ENCODE data around the gene B3GNT8.
"Not testable (repeated sequence)": the region's sequence is repeated elsewhere in the genome, so short reads cannot be mapped to it uniquely, and the experiment has no call there.

B3GNT8 gene

DNA sequence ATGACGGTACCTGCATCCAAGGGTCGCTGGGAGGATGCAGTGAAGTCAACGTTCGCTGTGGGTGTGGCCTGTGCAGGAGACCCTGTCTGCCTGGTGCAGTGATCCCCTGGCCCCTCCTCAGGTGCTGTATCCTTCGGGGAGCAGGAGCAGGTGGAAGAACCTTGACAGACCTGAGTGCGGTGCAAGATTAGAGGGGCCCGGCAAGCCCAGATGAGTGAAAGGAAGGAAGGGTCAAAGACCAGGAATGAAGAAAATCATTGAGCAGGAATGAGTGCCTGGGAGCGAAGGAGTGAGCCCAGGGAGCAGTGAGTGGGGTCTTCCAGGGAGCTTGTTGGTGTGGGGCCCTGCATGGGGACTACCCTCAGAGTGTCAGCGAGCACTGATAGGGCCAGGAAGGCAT, 12.7 kb downstream of the B3GNT8 start:
- no peak for DNase-seq

DNA sequence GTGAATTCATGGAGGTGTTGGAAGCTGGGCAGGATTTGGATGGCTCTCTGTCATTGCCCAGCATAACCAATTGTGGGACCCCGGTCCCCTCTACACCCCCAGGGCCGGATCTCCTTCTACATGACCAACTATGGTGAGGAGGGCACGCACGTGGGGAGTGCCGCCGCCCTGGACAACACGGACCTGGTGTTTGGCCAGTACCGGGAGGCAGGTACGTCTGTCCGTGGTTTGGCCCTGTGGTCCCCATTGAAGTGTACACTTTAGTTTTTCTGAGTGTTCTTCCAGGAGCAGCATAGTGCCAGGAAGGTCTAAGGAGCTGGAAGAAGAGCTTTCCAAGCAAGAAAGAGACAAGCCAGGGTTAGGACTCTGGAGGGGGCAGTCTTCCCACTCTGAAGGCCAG, 13.2 kb downstream of the B3GNT8 start:
- DNase-seq = no peak

DNA sequence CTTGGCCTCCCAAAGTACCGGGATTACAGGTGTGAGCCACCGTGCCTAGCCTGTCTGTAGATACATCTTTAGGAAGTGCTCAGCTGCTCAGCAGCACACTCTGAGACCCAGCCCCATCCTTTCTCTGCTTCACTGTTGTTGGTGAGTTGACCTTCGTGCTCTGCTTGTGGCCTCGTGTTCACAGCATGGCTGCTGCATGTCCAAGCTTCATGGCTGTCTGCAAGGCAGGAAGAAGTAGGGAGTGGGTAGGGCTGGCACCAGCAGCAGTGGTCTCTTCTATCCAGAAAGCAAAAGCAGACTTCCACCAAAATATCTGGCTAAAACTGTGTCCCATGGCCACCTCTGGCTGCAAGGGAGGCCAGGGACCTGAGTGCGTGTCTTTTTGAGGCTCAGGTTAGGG, 14.2 kb downstream of the B3GNT8 start:
- DNase-seq = no peak

DNA sequence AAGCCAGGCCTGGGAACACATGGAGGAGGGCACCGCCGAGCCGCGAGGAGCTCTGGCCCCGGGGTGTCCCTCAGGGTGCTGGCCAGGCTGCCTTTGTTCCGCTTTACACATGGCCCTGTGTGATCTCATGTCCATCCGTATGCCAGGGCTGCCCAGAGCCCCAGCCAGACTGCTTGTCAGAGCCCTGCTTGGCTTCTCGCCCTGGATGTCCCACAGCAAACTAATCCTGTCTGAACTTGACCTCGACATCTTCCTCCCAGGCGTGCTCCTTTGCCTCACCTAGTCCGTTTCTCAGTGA, 15.3 kb downstream of the B3GNT8 start:
- no peak for DNase-seq

DNA sequence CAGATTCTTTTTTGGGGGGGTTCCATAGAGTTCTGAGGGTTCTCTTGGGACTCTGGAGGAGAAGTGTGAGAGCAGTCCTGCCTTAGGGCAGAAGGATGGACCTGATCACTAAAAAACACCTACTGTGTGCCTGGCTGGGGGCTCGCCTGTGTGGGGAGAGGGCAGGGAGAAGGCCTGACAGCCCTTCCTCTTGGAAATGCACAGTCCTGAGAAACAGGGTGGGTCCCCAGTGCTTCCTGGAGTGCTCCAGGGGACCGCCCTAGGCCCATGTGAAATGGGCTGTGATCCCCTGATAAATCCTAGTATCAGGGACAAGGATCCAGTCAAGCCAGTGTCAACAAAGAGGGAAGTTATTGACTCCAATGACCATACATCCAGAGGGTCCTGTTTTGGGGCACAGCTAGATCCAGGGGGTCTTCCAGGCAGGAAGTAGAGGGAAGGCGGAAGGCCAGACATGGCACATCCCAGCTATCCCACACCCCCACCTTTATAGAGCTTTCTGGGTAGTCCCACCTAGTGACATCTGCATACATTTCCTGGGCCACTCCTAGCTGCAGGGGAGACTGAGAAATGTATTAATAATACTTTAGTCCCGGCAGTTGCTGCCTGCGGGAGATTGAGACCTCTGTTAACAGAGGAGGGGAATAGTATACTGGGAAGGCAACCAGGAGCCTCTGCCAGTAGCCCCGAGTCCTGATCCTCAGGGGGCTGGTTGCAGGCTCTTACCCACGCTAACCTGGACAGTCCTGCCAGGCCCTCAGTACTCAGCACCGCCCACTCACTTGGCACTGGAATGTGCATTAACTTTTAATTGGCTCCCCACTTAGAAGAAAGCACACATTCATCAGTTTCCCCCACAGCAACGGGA, 15.8 kb downstream of the B3GNT8 start:
- DNase-seq = no peak

DNA sequence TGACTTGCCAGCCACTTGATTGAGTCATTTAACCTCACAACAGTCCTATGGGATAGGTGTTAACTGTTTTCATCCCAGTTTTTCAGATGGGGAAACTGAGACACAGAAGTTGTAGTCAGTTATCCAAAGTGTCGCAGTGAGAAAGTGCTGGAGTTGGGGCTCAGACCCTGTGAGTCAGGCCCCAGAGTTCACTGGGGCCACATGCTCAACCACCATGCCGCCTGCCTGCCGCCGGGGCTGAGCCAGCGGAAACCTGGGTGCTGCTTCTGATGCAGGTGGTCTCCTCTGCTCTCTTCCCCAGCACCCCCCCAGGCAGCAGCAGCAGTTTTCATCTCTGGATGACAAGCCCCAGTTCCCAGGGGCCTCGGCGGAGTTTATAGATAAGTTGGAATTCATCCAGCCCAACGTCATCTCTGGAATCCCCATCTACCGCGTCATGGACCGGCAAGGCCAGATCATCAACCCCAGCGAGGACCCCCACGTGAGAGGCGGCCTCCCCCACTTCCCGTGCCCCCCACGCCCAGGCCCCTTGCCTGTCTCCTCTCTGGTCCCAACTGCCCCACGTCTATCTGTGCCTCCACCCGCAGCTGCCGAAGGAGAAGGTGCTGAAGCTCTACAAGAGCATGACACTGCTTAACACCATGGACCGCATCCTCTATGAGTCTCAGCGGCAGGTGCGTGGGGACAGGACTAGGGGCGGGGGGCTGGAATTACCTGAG, 16.7 kb downstream of the B3GNT8 start:
- no peak for DNase-seq

DNA sequence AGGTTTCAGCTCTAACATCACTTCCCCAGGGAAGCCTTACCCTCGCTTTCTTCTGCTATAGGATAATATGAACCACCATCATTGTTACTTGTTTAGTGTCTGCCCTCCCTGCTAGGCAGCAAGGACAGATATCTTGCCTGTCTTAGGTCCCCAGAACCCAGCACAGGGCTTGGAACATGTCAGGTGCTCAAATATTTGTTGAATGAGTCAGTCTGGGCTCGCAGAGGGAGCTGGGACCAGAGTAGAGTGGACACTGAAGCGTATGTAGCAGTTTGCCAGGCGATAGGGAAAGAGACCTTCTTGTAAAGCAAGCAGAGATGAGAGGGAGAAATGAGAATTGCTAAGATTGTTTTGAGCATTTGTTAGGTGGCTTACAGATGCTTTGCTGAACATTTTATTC, 17.9 kb downstream of the B3GNT8 start:
- DNase-seq = peak in 1 of 3 experiments; percentile 6

DNA sequence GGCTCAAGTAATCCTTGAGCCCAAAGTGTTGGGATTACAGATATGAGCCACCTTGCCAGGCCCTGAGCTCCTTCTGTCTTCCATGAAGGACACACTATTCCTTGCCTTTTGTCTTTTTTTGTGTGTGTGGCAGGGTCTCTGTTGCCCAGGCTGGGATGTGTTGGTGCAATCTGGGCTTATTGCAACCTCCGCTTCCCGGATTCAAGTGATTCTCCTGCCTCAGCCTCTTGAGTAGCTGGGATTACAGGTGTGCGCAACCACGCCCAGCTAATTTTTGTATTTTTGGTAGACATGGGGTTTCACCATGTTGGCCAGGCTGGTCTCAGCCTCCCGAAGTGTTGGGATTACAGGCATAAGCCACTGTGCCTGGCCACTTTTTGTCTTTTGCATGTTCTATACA, 18.3 kb downstream of the B3GNT8 start:
- DNase-seq = not testable (repeated sequence)

DNA sequence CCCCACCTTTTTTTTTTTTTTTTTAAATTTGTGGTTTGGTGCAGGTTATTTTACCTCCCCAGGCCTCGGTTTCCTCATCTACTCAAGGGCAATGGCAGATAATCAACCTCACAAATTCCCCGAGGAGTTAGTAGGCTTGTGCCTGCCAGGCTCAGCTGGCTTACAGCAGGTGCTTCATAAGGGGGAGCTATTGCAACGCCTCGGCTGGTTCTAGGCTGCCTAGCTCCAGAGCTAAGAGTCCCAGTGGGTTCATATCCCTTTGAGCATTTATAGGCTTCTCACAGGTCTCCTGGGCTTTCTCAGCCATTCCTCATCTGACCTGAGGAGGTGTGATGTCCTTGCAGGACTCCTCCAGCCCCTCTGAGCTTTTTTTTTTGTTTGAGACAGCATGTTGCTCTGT, 18.9 kb downstream of the B3GNT8 start:
- DNase-seq = no peak

DNA sequence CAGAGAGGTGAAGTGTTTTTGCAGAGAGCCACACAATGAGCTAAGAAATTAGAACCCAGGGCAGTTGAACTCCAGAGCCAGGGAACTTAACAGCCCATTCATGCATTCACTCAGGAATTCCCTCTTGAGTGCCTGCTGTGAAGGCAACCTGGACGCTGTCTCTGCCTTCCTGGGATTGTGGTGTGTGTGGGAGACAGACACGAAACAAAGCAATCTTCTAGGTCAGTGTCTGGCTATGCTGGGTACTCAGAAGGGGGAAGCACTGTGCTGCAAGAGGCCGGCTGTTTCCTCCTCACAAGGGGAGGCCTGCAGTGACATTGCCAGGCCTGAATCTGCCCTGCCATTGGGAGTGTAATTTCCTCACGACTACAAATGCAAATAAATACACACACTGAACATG, 19.9 kb downstream of the B3GNT8 start:
- DNase-seq = peak in 1 of 3 experiments; percentile 56

DNA sequence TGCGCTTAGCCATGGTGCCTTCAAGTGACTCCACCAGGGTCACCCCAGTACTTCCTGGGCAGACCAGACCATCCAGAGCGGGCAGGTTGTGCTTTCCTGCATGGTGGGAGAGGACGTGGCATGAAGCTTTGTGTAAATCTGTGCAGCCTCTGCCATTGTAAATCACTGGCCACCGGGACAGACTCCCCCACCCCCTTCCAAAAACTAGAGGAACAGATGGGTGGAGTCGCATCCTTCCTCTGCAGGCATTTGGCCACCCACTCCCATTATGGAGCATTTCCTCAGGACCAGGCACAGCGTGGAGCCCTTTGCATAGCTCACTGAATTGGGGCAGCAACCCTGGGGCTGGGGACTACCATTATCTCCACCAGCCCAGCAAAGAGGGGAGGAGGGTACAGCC, 21.4 kb downstream of the B3GNT8 start:
- DNase-seq = no peak

DNA sequence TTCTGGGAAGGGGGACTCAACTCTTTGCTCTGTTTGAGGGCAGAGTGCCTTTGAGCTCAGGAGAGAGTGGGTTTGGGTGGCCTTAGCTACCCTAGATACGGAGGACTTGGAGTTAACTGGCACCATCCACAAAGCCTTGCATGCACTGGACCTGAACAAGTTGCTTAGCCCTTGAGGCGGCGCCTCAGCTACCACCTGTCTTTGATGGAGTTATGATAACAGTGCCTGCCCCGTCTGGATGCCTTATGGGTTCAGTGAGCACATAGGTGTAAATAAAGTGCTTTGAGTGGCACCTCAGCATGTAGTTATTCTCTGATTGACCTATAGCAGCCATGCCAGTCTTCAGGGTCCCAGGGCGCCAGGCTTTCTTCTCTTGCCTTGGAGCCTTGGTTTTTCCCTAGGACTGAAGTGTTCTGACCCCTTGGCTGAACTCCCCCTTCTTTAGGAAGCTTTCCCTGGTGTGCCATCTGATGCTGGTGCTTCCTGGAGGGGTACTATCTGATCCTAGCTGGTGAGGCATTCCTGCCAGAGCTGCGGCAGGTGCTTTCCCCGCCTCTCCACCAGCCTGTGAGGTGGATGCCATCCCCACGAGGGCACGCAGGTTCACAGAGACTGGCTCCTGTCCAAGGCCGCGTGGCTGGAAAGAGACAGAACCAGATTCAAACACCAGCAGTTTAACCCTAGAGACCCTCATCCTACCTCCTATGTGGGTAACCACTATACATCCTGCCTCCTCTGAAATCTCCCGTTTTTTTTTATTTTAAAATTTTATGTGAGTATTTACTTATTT, 23.8 kb downstream of the B3GNT8 start:
- peak in 1 of 3 experiments; percentile 32 for DNase-seq

DNA sequence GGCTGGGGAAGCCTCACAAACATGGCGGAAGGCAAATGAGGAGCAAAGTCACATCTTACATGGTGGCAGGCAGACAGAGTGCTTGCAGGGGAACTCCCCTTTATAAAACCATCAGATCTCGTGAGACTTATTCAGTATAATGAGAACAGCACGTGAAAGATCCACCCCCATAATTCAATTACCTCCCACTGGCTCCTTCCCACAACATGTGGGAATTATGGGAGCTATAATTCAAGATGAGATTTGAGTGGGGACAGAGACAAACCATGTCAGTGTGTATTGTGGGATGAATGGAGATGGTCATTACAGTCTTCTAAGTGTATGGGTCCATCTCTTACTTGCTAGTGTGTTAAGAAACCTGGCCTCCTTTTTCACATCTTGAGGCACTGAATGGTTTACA, 25.2 kb downstream of the B3GNT8 start:
- DNase-seq = no peak

DNA sequence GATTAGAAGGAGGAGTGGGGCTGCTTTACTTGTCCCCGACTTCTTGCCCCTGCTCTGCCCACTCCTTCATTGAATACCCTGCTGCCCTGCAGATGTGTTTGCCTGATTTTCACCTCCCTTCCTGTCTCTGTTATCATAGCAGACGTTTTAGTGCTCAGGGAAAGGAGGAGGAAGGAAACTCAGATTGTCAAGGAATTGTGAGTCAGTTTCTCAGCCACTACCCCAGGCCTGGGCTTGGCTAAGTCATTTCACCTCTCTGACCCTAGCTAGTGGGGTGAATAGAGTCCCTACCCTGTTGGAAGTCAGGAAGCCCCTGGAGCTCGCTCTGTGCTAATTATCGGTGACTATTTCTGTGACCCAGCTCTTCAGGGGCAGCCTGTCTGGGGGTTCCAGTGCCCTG, 25.7 kb downstream of the B3GNT8 start:
- no peak for DNase-seq

DNA sequence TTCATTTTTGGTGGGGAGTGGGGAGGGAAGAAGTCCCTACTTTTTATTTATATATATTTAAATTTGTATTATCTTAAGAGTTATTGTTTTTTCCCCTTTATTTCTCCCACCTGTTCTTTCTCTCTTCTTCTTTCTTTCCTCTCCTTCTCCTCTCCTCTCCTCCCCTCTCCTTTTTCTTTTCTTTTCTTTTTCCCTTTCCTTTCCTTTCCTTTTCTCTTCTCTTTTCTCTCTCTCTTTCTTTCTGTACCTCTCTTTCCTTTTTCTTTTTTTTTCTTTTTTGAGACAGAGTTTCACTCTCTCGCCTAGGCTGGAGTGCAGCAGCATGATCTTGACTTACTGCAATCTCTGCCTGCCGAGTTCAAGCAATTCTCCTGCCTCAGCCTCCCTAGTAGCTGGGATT, 27.6 kb downstream of the B3GNT8 start:
- DNase-seq = no peak

DNA sequence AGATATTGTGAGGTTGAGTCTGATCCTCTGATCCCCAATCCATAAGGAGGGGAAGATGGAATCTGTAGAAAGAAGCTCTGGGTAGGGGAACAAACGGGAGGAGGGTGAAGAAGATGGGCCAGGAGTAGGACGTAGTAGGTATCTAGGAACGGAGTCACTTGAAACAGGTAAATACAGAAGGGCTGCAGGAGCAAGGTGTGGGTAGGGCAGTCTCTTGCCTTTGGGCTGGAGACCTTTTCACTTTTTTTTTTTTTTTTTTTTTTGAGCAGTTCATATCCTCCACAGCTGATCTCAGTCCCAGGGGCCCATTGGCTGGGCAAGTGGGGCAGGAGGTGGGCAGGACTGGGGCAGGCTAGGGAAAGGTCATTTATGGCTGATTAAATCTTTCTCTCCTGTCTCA, 28.1 kb downstream of the B3GNT8 start:
- no peak for DNase-seq

DNA sequence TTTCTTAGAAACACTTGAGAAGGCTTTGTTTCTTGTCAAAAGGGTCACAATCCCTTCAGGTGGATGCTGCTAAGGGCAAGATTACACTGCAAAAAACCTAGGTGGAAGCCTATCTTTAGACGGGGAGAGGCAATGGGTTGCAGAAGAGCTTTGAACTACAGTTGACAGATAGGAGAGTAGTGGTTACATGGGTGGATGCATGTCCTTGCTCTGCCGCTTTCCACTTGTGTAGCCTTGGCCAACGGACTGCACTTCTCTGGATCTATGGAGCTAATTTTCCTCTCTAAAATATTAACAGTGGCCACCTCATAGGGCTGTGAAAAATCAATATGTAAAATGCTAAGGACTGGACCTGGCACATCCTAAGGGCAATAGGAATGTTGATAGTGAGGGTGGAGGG, 28.6 kb downstream of the B3GNT8 start:
- DNase-seq = peak in 1 of 3 experiments; percentile 13

DNA sequence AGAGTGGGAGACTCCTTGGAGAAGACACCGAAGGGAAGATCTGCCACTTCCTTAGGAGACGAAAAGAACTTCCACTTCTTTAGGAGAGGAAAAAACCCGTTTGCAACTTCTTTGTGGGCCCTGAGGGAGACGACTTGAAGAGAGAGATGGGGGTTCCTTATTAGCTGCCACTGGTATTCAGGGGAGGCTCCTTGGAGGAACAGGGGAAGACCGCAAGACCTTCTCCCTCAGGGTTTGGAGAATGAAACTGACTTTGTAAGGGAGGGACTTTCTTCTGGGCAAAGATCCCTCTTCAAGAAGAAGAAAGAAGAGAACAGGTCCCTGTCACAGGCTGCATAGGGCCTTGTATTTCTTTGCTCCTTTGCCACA, 29.1 kb downstream of the B3GNT8 start:
- DNase-seq = no peak

DNA sequence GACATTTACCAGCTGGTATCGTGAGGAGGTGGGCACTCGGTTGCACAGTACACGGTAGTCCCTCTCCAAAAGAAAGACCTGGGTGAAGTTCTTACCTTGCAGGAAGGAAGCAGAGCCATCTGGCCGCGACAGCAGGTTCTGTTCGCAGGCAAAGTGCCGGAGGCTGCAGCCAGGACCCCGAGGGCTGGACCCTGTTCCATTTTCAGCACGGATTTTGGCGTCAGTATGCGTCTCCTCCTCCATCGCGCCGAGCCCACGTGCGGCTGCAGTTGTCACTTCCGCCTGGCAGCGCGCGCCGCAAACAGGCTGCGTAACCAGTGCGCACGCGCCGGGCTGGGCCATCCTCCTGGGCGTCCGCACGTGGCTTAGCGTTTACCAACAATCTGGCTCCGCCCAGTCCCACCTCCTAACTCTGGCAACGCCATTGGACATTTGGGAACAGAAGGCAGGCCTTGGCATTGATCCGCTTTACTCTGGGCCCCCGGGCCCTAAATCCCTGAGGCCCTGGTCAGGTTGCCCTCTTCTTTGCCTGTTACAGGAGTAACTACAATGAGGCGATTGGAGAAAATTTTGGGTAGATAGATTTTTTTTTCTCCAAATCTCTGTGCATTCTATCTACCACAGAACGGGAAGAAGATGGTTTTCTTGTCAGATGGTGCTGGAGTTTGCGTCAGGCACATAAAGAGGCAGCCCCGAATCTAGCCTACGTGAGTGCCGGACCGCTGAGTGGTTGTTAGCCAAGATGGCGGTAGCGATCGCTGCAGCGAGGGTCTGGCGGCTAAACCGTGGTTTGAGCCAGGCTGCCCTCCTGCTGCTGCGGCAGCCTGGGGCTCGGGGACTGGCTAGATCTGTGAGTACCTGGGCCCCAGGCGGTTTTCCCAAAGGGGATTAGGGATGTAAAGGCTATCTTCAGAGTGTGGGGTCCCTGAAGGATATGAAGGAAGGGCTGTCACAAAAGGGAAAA, 29.8 kb downstream of the B3GNT8 start, which contains the start of the genes BCKDHA and EXOSC5:
BCKDHA (plus strand) TSS at position 733 of the 964 bp plus-strand sequence; CDS start at position 743, 10 bp downstream.
EXOSC5 (minus strand) TSS at position 274 of the 964 bp plus-strand sequence; CDS start at position 243, 31 bp downstream.
- peak; percentile 99 to 100 (median 100) for DNase-seq

DNA sequence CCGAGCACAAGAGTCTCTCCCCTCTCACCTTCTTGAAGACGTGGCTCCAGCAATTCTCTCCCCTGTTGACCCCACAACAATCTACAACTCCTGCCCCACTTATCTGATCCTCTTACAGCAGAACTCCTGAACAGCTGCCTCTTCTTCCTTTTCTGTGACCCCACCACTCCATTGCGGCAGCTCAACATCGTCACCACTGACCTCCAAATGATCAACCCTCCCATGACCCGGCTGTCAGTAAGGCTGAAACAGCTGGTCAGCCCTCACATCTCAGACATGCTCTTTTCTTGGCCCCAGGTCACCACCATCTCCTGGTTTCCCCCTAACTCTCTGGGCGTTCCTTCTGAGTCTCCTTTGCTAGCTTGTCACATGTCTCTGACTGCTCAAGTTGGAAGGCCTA, 31.8 kb downstream of the B3GNT8 start:
- no peak for DNase-seq

DNA sequence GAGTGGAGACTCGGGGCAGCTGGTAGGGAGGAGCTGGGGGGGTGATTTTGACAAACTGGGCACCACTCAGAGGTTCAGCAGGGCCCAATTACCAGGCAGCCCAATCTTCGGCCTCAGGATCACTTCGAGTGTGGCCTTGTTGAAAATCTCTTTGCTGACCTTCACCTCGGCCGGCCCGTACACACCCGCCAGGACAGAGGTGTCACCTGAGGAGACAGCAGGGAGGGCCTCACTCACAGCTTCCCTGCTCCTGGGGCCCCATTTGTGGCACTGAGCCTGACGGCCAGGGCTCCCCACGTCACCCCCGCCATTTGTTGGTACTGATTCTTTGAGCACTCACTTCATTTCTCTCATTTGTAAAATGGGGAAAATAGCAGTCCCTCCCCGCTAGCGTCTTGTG, 34.4 kb downstream of the B3GNT8 start:
- no peak for DNase-seq

DNA sequence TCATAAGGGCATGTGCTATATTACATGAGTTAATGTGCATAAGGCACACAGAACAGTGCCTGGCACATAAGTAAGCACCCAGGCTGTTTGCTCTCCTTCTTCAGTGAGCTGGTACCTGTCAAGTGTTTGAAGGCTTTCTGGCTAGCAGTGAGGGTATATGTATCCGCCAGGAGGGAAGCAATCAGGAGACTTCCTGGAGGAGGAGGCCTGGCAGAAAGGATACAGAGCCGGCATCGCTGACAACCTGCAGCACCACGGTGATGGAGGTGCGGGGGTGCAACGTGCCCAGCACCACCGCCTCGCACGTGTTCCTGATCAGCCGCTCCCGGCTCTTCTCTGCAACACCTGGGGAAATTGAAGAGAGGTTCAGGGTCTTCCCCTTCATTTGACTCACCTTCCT, 35.6 kb downstream of the B3GNT8 start:
- DNase-seq = no peak
